ENCODE measurements around the gene MCM9.

Gene MCM9

DNA sequence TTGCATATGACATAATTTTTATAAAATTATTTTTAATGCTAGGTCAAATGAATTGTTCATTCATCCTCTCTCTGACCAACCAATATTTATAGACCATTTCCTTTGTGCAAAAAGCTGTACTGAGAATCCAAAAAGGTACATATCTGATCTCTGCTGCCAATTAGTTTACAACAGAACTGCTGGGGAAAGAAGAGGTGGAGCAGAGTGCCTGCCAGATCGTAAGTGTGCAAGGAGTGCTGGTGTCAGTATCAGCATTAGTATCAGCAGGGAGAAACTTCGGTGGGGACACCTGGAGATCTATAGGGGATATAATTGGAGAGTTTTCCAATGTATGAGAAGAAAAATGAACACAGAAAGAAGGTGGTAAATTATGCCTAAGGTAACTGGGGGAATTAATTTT lies 104.3 kb downstream of the MCM9 start:
- H3K27me3 ChIP-seq (ENCODE audit: insufficient read depth, poor library complexity, severe bottlenecking), result no peaks in the 10 kb centered on the region
- H3K4me3 ChIP-seq (replicated peaks; ENCODE audit: insufficient read depth, low read length), result no peak overlapping the region
- no peak for DNase-seq (ENCODE audit: low read depth in 1 of 2, low spot score in 1 of 2)
- TF ChIP-seq POLR2AphosphoS5 (IDR thresholded peaks at IDR 0.05; ENCODE audit: low read depth) (no peak), GABPA (IDR thresholded peaks at IDR 0.05; ENCODE audit: low read depth) (no peak), SPI1 (IDR thresholded peaks at IDR 0.05; ENCODE audit: borderline replicate concordance, low read depth) (no peak)
- TF ChIP-seq, protein P1, sequence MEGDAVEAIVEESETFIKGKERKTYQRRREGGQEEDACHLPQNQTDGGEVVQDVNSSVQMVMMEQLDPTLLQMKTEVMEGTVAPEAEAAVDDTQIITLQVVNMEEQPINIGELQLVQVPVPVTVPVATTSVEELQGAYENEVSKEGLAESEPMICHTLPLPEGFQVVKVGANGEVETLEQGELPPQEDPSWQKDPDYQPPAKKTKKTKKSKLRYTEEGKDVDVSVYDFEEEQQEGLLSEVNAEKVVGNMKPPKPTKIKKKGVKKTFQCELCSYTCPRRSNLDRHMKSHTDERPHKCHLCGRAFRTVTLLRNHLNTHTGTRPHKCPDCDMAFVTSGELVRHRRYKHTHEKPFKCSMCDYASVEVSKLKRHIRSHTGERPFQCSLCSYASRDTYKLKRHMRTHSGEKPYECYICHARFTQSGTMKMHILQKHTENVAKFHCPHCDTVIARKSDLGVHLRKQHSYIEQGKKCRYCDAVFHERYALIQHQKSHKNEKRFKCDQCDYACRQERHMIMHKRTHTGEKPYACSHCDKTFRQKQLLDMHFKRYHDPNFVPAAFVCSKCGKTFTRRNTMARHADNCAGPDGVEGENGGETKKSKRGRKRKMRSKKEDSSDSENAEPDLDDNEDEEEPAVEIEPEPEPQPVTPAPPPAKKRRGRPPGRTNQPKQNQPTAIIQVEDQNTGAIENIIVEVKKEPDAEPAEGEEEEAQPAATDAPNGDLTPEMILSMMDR (IDR thresholded peaks at IDR 0.05; ENCODE audit: insufficient read depth, low read length), result no peak
- TF ChIP-seq, protein P2, sequence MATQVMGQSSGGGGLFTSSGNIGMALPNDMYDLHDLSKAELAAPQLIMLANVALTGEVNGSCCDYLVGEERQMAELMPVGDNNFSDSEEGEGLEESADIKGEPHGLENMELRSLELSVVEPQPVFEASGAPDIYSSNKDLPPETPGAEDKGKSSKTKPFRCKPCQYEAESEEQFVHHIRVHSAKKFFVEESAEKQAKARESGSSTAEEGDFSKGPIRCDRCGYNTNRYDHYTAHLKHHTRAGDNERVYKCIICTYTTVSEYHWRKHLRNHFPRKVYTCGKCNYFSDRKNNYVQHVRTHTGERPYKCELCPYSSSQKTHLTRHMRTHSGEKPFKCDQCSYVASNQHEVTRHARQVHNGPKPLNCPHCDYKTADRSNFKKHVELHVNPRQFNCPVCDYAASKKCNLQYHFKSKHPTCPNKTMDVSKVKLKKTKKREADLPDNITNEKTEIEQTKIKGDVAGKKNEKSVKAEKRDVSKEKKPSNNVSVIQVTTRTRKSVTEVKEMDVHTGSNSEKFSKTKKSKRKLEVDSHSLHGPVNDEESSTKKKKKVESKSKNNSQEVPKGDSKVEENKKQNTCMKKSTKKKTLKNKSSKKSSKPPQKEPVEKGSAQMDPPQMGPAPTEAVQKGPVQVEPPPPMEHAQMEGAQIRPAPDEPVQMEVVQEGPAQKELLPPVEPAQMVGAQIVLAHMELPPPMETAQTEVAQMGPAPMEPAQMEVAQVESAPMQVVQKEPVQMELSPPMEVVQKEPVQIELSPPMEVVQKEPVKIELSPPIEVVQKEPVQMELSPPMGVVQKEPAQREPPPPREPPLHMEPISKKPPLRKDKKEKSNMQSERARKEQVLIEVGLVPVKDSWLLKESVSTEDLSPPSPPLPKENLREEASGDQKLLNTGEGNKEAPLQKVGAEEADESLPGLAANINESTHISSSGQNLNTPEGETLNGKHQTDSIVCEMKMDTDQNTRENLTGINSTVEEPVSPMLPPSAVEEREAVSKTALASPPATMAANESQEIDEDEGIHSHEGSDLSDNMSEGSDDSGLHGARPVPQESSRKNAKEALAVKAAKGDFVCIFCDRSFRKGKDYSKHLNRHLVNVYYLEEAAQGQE (IDR thresholded peaks at IDR 0.05; ENCODE audit: insufficient replicate concordance, low read depth), result no peak
- H3K27ac ChIP-seq (replicated peaks), result no peak overlapping the region

DNA sequence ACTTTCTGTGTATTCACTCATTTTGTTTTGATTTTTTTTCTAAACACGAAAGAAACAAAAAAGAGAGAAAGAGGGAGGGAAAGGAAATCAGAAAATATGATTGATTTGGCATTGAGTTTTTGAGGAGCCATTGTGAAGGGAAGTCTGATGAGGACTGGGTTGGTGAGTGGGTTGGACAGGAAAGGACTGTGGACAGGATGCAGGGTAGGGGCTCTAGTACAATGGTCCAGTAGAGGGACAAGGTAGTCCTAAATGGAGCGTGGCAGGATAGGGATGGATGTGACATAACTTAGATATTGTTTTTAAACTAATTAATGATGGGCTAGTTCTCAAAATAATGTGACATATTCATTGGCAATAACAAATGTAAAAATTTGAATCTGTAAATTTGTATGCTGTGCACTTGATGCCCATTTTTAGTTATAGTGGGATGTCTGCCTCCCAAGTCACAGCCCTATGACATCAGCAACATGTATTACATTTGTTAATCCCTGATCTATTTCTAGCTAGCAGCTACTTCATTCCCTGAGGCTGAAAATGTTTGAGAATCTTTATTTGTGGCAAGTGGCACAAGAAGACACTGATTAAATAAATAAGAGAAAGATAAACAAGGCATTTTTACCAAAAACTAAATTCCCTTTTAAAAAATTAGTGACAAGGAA lies 105.0 kb downstream of the MCM9 start:
- H3K27ac ChIP-seq (replicated peaks), result no peak overlapping the region
- TF ChIP-seq GABPA (IDR thresholded peaks at IDR 0.05; ENCODE audit: low read depth) (no peak), POLR2AphosphoS5 (IDR thresholded peaks at IDR 0.05; ENCODE audit: low read depth) (no peak), SPI1 (IDR thresholded peaks at IDR 0.05; ENCODE audit: borderline replicate concordance, low read depth) (no peak)
- TF ChIP-seq, protein P2 (IDR thresholded peaks at IDR 0.05; ENCODE audit: insufficient replicate concordance, low read depth), result no peak
- TF ChIP-seq, protein P1 (IDR thresholded peaks at IDR 0.05; ENCODE audit: insufficient read depth, low read length), result no peak
- no peak overlapping the region for H3K4me3 ChIP-seq (replicated peaks; ENCODE audit: insufficient read depth, low read length)
- no peak for DNase-seq (ENCODE audit: low read depth in 1 of 2, low spot score in 1 of 2)
- no peaks in the 10 kb centered on the region for H3K27me3 ChIP-seq (ENCODE audit: insufficient read depth, poor library complexity, severe bottlenecking)

DNA sequence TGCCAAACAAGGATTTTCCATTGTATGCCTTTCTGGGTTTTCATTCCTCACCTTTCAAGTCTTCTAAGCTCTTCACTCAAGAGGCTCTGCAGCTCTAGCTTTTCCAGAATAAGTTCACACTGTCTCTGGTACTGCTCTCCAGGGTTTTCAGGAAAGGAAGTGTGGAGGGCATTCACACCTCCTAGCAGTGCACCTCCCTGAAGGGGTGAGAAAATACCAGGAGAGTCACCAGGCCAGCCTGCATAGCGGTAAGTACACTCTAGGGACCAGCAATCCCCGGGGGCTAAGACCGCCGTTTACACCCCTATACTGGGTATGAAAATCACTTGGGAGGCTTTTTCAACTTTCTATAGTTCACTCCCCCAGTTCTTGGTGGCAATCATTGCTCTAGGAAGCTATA lies 108.9 kb downstream of the MCM9 start:
- Histone ChIP-seq H3K4me3 (replicated peaks; ENCODE audit: insufficient read depth, low read length) (no peak overlapping the region), H3K27me3 (ENCODE audit: insufficient read depth, poor library complexity, severe bottlenecking) (no peaks in the 10 kb centered on the region), H3K27ac (replicated peaks) (no peak overlapping the region)
- TF ChIP-seq, protein P2 (IDR thresholded peaks at IDR 0.05; ENCODE audit: insufficient replicate concordance, low read depth), result no peak
- TF ChIP-seq SPI1 (IDR thresholded peaks at IDR 0.05; ENCODE audit: borderline replicate concordance, low read depth), result no peak
- TF ChIP-seq GABPA (IDR thresholded peaks at IDR 0.05; ENCODE audit: low read depth), result no peak
- no peak for TF ChIP-seq POLR2AphosphoS5 (IDR thresholded peaks at IDR 0.05; ENCODE audit: low read depth)
- TF ChIP-seq, protein P1 (IDR thresholded peaks at IDR 0.05; ENCODE audit: insufficient read depth, low read length), result no peak
- no peak for DNase-seq (ENCODE audit: low read depth in 1 of 2, low spot score in 1 of 2)
